NOMO-1 treated with dmso at 0.1 percent for 144 hours (cell line): Measurements from ENCODE around the gene TMEM198.

Experiments used
- DNase-seq: peaks from one replicate; lab custom pipeline; 2025; ENCODE audit not compliant: unreplicated experiment; lab: John Stamatoyannopoulos, UW

The TMEM198 gene

GRCh38 chr2:219560893-219561178 is 17.0 kb downstream of the TMEM198 start:
- no peak for DNase-seq

DNA sequence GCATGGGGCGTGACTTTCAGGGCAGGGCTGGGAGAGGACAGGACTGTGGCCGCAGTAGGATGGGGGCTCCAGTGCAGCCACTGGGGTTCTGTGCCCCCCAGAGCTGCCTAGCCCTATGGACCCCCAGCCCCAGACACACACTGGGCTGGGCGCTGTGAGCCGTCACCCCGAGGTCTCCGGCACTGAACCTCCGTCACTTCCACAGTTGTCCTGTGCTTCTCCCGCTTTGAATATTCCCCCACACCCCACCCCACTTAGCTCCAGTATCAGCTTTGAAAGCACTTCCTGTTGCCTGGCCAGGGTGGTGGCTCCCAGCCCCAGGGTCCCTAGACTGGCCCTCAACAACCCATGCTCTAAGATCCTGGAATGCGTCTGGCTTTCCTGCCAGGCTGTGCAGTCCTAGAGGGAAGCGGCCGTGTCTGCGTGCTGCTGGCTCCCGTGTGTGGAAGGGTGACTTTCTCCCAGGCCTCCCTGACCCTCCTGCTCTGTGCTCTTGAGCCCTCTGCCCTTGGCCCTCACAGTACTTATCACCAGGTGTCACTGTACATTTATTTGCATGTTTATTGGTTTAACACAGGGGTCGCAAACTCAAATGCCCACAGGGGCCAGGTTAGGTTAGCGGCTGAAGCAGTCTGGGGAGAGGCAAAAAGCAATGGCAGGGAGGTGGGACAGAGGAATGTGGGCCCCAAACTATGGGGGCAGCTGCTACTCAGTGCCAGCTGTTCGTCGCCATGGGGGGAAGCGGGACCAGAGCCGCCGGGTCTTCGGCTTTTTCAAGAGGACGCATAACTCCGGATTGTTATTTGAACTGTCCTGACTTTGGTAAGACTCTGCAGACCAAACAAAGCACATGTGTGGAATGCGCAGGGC is 17.6 kb downstream of the TMEM198 start:
- DNase-seq: no peak

DNA sequence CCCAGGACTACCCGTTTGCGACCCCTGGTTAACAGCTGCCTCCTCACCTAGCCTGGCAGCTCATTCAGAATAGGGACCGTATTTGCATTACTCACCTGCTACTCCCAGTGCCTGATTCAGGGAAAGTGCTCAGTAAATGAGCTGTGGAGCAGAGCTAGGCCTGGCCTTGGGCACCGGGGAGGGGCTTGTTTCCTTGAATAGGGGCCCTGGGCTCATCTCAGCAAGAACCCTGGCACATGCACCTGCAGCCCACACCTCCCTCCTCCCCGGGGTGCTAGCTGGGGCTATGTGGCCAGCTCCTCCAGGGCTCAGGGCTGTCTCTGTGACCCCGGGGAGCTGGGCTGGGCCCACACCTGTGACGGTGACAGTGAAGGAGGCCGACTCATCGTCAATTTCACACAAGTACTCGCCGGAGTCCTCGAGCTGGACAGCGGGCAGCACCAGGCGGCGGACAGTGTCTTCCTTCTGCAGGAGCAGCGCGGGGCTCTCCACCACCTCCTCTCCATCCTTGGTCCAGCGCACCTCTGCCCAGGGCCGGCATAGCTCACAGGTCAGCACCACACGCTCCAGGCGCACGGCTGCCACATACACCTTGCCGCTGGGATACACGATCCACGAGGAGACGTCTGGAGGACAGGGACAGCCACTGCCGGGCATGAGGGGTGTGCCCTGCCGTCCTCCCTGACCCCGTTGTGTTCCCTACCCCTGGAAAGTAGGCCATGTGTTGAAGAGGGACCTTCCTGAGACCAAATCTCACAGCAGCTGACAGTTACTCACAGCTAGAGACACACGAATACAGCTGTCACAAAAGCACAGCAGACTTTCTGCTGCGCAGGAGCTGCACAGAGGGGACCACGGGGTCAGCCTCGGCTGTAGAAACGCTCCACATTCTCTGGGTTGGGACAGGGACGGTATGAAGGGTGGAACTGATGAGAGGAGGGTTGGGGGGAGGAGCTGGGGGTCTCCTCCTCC is 18.5 kb downstream of the TMEM198 start:
- DNase-seq: no peak

GRCh38 chr2:219563271-219563928 is 19.6 kb downstream of the TMEM198 start:
- no peak for DNase-seq

- no peak for DNase-seq
Measured at GRCh38 chr2:219565130-219566080, 21.6 kb downstream of the TMEM198 start.

DNA sequence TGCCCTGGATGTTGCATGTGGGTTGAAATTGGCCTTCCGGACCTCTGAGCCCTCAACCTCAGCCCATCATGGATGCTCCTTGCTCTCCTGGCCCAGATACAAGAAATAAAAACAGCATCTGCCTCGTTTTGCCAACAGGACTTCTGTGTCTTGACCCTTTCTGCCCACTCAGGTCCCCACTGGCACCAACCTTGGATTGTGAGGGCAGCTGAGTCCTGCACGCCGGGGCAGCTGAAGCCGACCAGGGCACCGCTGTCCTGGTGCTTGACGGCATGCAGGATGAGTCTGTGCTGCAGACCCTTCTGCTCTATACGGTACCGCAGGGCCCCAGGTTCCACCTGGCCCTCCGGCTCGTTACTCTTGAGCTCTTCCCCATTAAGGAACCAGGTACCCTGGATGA is 22.8 kb downstream of the TMEM198 start:
- DNase-seq: no peak

- DNase-seq: no peak
Measured at GRCh38 chr2:219567131-219567530, 23.3 kb downstream of the TMEM198 start.

DNA sequence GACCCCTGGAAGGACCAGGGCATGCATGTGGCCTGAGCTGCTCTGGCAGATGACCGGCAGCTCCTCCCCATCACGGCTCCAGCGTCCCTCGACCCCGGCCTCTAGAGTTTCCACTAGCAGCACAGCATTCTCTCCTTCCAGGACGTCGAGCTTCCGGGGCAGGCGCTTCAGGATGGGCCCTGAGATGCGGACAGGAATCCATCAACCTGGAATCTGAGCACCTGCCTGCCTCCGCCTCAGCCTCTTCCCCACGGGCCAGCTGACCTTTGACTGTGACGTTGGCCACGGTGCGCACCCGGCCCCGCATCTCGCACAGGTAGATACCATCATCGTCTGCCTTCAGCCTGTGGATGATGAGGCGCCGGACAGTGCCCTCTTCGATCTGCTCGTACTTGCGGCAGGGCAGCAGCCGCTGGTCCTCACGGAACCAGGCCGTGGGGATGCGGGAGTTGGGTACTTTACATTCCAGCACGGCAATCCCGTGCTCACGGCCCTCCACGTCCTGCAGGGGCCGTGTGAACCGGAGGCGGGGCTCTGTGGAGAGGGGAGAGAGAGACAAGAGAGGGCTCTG is 24.0 kb downstream of the TMEM198 start:
- DNase-seq: no peak

DNA sequence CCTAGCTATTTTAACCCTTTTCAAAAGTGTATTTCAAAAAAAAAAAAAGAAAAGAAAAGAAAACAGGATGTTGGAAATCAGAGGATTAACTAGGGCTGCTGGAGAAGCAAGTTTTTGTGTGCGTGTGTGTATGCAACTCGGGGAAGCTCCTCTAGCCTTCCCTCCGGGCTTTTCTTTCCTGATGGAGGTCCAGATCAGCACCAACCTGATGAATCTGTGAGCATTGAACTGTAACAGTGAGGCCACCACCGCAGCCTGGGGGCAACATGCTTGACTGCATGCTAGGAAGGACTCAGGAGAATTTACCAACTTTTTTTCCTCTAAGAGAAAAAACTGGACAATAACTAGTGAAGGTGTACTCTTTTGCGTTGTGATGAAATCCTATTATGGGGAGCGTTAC is 25.2 kb downstream of the TMEM198 start:
- no peak for DNase-seq

DNA sequence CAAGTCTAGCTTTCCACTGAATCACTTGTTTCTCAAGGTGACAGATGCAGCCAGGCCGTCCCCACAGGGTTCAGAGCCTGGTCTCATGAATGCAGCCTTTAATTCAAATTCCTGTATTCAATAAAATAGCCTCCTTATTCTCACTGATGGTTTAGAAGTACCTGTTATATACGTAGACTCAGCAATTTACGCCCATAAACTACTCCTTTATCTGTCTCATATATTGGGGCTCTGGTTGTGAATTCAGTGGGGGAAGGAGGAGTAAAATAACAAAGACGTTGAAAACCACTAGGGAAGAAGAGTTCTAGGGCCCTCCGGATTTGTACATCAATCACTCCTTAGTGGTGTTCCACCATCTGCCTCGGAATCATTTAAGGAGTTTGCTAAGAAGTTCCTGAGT is 25.8 kb downstream of the TMEM198 start:
- DNase-seq: no peak

GRCh38 chr2:219570194-219570923 is 26.5 kb downstream of the TMEM198 start:
- DNase-seq: no peak

DNA sequence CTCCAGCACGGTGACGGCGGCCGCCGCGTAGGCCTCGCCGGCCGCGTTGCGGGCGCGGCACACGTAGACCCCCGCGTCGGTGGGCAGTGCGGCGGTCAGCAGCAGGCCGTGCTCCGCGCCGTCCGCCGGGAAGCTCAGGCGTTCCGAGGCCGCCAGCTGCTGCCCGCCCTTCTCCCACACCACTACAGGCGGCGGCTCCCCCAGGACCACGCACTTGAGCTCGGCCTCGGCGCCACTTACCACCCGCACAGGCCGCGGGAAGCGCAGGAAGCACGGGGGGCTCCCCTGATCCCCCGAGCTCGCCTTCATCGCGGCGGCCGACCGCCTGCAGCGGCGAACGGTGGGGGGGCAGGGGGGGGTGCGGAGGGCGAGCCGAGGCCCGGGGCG is 27.1 kb downstream of the TMEM198 start:
- no peak for DNase-seq

- DNase-seq: peak; percentile 27
Measured at GRCh38 chr2:219571311-219572236, 27.7 kb downstream of the TMEM198 start, which contains the start of gene OBSL1. Gene OBSL1 (minus strand): TSS chr2:219571539. CDS start chr2:219571232, 307 bp downstream.

DNA sequence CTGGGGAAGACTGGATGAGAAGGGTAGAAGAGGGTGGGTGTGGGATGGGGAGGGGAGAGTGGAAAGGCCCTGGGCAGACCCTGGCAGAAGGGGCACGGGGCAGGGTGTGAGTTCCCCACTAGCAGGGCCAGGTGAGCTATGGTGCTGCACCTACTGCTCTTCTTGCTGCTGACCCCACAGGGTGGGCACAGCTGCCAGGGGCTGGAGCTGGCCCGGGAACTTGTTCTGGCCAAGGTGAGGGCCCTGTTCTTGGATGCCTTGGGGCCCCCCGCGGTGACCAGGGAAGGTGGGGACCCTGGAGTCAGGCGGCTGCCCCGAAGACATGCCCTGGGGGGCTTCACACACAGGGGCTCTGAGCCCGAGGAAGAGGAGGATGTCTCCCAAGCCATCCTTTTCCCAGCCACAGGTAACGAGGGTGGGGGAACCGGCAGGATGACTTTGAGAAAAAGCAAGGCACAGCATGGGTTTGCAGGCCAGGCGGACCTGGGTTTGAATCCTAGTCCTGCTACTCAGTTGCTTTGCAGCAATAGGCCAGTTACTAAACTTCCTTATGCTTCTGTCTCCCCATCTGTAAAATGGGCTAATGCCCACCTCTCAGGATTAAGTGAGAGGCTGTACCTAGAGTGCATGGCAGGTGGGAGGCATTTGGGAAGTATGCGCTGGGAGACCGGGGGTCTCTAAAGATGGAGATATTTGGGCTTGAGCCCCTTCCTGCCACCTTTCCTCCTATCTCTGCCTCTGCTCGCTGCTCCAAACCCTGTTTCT is 28.6 kb downstream of the TMEM198 start, which contains the start of gene INHA:
INHA (plus strand) TSS at position 74 of the 765 bp plus-strand sequence; CDS start at position 139, 65 bp downstream.
- no peak for DNase-seq

GRCh38 chr2:219573166-219573565 is 29.3 kb downstream of the TMEM198 start:
- DNase-seq: no peak

DNA sequence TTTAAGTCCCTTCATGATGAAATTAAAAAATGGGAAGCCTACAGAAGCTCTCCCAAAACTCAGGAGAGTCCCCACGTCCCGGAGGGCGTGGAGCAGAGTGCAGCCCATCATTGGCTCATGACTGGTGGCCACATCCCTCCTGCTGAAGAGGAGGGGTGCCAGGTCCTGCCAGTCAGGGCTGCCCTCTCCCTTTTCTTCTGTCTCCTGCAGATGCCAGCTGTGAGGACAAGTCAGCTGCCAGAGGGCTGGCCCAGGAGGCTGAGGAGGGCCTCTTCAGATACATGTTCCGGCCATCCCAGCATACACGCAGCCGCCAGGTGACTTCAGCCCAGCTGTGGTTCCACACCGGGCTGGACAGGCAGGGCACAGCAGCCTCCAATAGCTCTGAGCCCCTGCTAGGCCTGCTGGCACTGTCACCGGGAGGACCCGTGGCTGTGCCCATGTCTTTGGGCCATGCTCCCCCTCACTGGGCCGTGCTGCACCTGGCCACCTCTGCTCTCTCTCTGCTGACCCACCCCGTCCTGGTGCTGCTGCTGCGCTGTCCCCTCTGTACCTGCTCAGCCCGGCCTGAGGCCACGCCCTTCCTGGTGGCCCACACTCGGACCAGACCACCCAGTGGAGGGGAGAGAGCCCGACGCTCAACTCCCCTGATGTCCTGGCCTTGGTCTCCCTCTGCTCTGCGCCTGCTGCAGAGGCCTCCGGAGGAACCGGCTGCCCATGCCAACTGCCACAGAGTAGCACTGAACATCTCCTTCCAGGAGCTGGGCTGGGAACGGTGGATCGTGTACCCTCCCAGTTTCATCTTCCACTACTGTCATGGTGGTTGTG is 30.9 kb downstream of the TMEM198 start:
- DNase-seq: no peak
